GM12873 (cell line): ENCODE results near the gene MPPED2.

Experiments
- CTCF ChIP-seq: IDR thresholded peaks from 2 replicates; pipeline ENCODE4 v1.5.1; 2012; ENCODE audit warnings: low read depth, mild to moderate bottlenecking, moderate library complexity, low read length, control low read depth; ENCODE audit not compliant: insufficient read depth; ENCODE audit errors: missing control alignments

The MPPED2 gene

GRCh38 chr11:30474151-30474954, 111.8 kb downstream of the MPPED2 start:
- TF ChIP-seq CTCF: no peak

- no peak for TF ChIP-seq CTCF
Observed at GRCh38 chr11:30471244-30471643, 114.9 kb downstream of the MPPED2 start.

- TF ChIP-seq CTCF: no peak
Observed at GRCh38 chr11:30468881-30469280, 117.3 kb downstream of the MPPED2 start.

GRCh38 chr11:30467176-30467575, 119.0 kb downstream of the MPPED2 start:
- no peak for TF ChIP-seq CTCF

GRCh38 chr11:30465623-30466022, 120.5 kb downstream of the MPPED2 start:
- TF ChIP-seq CTCF: no peak

GRCh38 chr11:30465192-30465591, 121.0 kb downstream of the MPPED2 start:
- no peak for TF ChIP-seq CTCF

GRCh38 chr11:30463266-30463665, 122.9 kb downstream of the MPPED2 start:
- no peak for TF ChIP-seq CTCF

GRCh38 chr11:30462421-30462820, 123.7 kb downstream of the MPPED2 start:
- TF ChIP-seq CTCF: no peak
